GM19438 (cell line): ENCODE results near the gene ERVFRD-1.
"Not testable (repeated sequence)": the region's sequence is repeated elsewhere in the genome, so short reads cannot be mapped to it uniquely, and the experiment has no call there.

Source experiments
- ATAC-seq: cut with Tn5 transposase; IDR thresholded peaks from one replicate; pipeline ENCODE4 v1.9.1; 2021; ENCODE audit warnings: low read depth; ENCODE audit not compliant: unreplicated experiment

The ERVFRD-1 gene

GRCh38 chr6:11129908-11130565, 18.5 kb upstream of the ERVFRD-1 start:
- ATAC-seq, result no peak

GRCh38 chr6:11128608-11129007, 17.1 kb upstream of the ERVFRD-1 start:
- ATAC-seq, result no peak

GRCh38 chr6:11126876-11127275, 15.4 kb upstream of the ERVFRD-1 start:
- no peak for ATAC-seq

- no peak for ATAC-seq
These were observed 12.5 kb upstream of the ERVFRD-1 start for GRCh38 chr6:11123978-11124377.

- no peak for ATAC-seq
These were observed 10.9 kb upstream of the ERVFRD-1 start for GRCh38 chr6:11122380-11122779.

GRCh38 chr6:11121851-11122250, 10.3 kb upstream of the ERVFRD-1 start:
- ATAC-seq, result no peak

GRCh38 chr6:11120271-11121005, 8.9 kb upstream of the ERVFRD-1 start:
- ATAC-seq, result no peak

GRCh38 chr6:11115808-11116536, 4.4 kb upstream of the ERVFRD-1 start:
- ATAC-seq, result not testable (repeated sequence)

- ATAC-seq, result no peak
These were observed 1.5 kb upstream of the ERVFRD-1 start for GRCh38 chr6:11113038-11113437.

GRCh38 chr6:11111769-11112437, 378 bp upstream of the ERVFRD-1 start:
- no peak for ATAC-seq

- no peak for ATAC-seq
These were observed 2.8 kb downstream of the ERVFRD-1 start for GRCh38 chr6:11108726-11109125.

GRCh38 chr6:11103065-11103464, 8.5 kb downstream of the ERVFRD-1 start:
- no peak for ATAC-seq

GRCh38 chr6:11101417-11101816, 10.1 kb downstream of the ERVFRD-1 start:
- ATAC-seq, result no peak

- ATAC-seq, result no peak
These were observed 13.5 kb downstream of the ERVFRD-1 start for GRCh38 chr6:11098004-11098403.

- no peak for ATAC-seq
These were observed 14.0 kb downstream of the ERVFRD-1 start for GRCh38 chr6:11097476-11097875.

GRCh38 chr6:11096109-11096508, 15.4 kb downstream of the ERVFRD-1 start:
- ATAC-seq, result no peak

GRCh38 chr6:11094941-11095340, 16.6 kb downstream of the ERVFRD-1 start:
- no peak for ATAC-seq

- ATAC-seq, result peak; percentile 37
These were observed 17.1 kb downstream of the ERVFRD-1 start for GRCh38 chr6:11094411-11094851.

- ATAC-seq, result peak; percentile 78
These were observed 17.7 kb downstream of the ERVFRD-1 start, which contains the start of gene SMIM13 for GRCh38 chr6:11093626-11094410. SMIM13 (plus strand) TSS chr6:11093834; CDS start chr6:11094314, 480 bp downstream.

- peak; percentile 17 for ATAC-seq
These were observed 18.2 kb downstream of the ERVFRD-1 start for GRCh38 chr6:11093376-11093625.
